Astrocyte (in vitro differentiated cells and primary cell): ENCODE measurements around the gene EOGT. TPM values are rescaled to one million over a fixed set of nuclear protein-coding genes. Genes with fewer than 3 reads are reported as not detected.

Experiments used
- DNase-seq: peaks from one replicate; pipeline ENCODE4 v3.0.0-alpha.2; 2010; ENCODE audit warnings: low read depth
- FAIRE-seq: peaks from 2 replicates; lab custom pipeline; 2011; peaks lifted over from hg19 to GRCh38; lab: Jason Lieb, UNC
- H2AFZ ChIP-seq: 2 replicates; pipeline ENCODE4 v1.6.0; 2012; ENCODE audit warnings: low read depth, low read length, inconsistent platforms
- H3K27ac ChIP-seq: 2 replicates; pipeline ENCODE4 v1.5.1; 2011; ENCODE audit warnings: low read depth, low read length, inconsistent platforms
- H3K27me3 ChIP-seq: 2 replicates; pipeline ENCODE4 v1.6.0; 2011; ENCODE audit warnings: low read length, inconsistent platforms; ENCODE audit not compliant: insufficient read depth
- H3K36me3 ChIP-seq: 2 replicates; pipeline ENCODE4 v1.5.1; 2011; ENCODE audit warnings: low read length, inconsistent platforms; ENCODE audit not compliant: insufficient read depth
- H3K4me1 ChIP-seq: 2 replicates; pipeline ENCODE4 v1.5.1; 2011; ENCODE audit warnings: low read length, inconsistent platforms; ENCODE audit not compliant: insufficient read depth
- H3K4me2 ChIP-seq: 2 replicates; pipeline ENCODE4 v1.6.0; 2012; ENCODE audit warnings: low read length, inconsistent platforms
- H3K4me3 ChIP-seq: 2 replicates; pipeline ENCODE4 v1.5.1; 2011; ENCODE audit warnings: low read depth, mild to moderate bottlenecking, low read length, inconsistent platforms; ENCODE audit not compliant: insufficient read depth
- H3K79me2 ChIP-seq: 2 replicates; pipeline ENCODE4 v1.6.0; 2012; ENCODE audit warnings: mild to moderate bottlenecking, low read length, inconsistent platforms; ENCODE audit not compliant: insufficient read depth
- H3K9ac ChIP-seq: 2 replicates; pipeline ENCODE4 v1.6.0; 2012; ENCODE audit warnings: mild to moderate bottlenecking, low read length, inconsistent platforms
- H3K9me3 ChIP-seq: 2 replicates; pipeline ENCODE4 v1.5.1; 2012; ENCODE audit warnings: low read depth, mild to moderate bottlenecking, low read length, inconsistent platforms; ENCODE audit not compliant: insufficient read depth
- H4K20me1 ChIP-seq: 2 replicates; pipeline ENCODE4 v1.6.0; 2012; ENCODE audit warnings: low read length, inconsistent platforms; ENCODE audit not compliant: insufficient read depth
- H3K27ac Mint-ChIP-seq: one replicate; pipeline ENCODE4 v1.8.0; 2021; ENCODE audit warnings: mild to moderate bottlenecking, mixed read lengths; ENCODE audit not compliant: unreplicated experiment
- H3K27me3 Mint-ChIP-seq: one replicate; pipeline ENCODE4 v1.8.0; 2021; ENCODE audit warnings: low read depth, mixed read lengths; ENCODE audit not compliant: unreplicated experiment
- H3K36me3 Mint-ChIP-seq: one replicate; pipeline ENCODE4 v1.8.0; 2021; ENCODE audit warnings: low read depth, mixed read lengths; ENCODE audit not compliant: unreplicated experiment
- H3K4me1 Mint-ChIP-seq: one replicate; pipeline ENCODE4 v1.8.0; 2021; ENCODE audit warnings: low read depth, mixed read lengths; ENCODE audit not compliant: unreplicated experiment
- H3K4me3 Mint-ChIP-seq: one replicate; pipeline ENCODE4 v1.8.0; 2021; ENCODE audit warnings: mild to moderate bottlenecking, moderate library complexity, mixed read lengths; ENCODE audit not compliant: unreplicated experiment
- H3K9me3 Mint-ChIP-seq: one replicate; pipeline ENCODE4 v1.8.0; 2021; ENCODE audit warnings: mild to moderate bottlenecking, mixed read lengths; ENCODE audit not compliant: unreplicated experiment
- CTCF ChIP-seq: IDR thresholded peaks from 2 replicates; pipeline ENCODE4 v1.5.1; 2011; ENCODE audit warnings: low read depth, mild to moderate bottlenecking, inconsistent platforms, low read length, moderate library complexity; ENCODE audit not compliant: insufficient read depth
- EZH2 ChIP-seq: IDR thresholded peaks from 2 replicates; pipeline ENCODE4 v1.6.1; 2012; ENCODE audit warnings: mild to moderate bottlenecking, low read length, inconsistent platforms; ENCODE audit not compliant: insufficient read depth
- total RNA-seq: library from RNA; stranded (reverse); gene quantifications from 2 replicates; pipeline ENCODE4 v1.2.1, GENCODE V29; 2021

EOGT gene
- total RNA-seq, 1 donor from 2014 or later = 32.3 TPM

- FAIRE-seq = peak; percentile 52
- peaks cover 49% of the 10 kb centered on the region for H3K36me3 ChIP-seq
- Mint-ChIP-seq H3K36me3 (peaks cover 18% of the 10 kb centered on the region), H3K4me3 (no peak overlapping the region), H3K27ac (peak overlapping the region; percentile 62), H3K9me3 (no peaks in the 10 kb centered on the region), H3K27me3 (no peaks in the 10 kb centered on the region), H3K4me1 (peaks cover 11% of the 10 kb centered on the region)
- H2AFZ ChIP-seq = no peak overlapping the region
- H3K79me2 ChIP-seq = peaks cover 19% of the 10 kb centered on the region
- H3K27ac ChIP-seq = peak overlapping the region; percentile 58
- H4K20me1 ChIP-seq = peaks cover 17% of the 10 kb centered on the region
- no peak overlapping the region for H3K4me3 ChIP-seq
- H3K27me3 ChIP-seq = no peaks in the 10 kb centered on the region
- TF ChIP-seq EZH2 (no peak), CTCF (no peak)
- peak overlapping the region; percentile 37 for H3K4me2 ChIP-seq
- H3K9ac ChIP-seq = no peak overlapping the region
- H3K9me3 ChIP-seq = no peaks in the 10 kb centered on the region
- DNase-seq = no peak
- peaks cover 8% of the 10 kb centered on the region for H3K4me1 ChIP-seq
Observed at GRCh38 chr3:69033470-69033869, 20.0 kb upstream of the EOGT start.

- no peak overlapping the region for H3K4me3 ChIP-seq
- no peak overlapping the region for H2AFZ ChIP-seq
- H3K36me3 ChIP-seq = peaks cover 45% of the 10 kb centered on the region
- no peak for TF ChIP-seq CTCF
- TF ChIP-seq EZH2 = no peak
- H3K27ac Mint-ChIP-seq = peak overlapping the region; percentile 27
- no peaks in the 10 kb centered on the region for H3K9me3 Mint-ChIP-seq
- H3K27ac ChIP-seq = peak overlapping the region; percentile 29
- no peaks in the 10 kb centered on the region for H3K9me3 ChIP-seq
- FAIRE-seq (no peak), DNase-seq (no peak)
- H3K27me3 Mint-ChIP-seq = no peaks in the 10 kb centered on the region
- peaks cover 17% of the 10 kb centered on the region for H4K20me1 ChIP-seq
- no peaks in the 10 kb centered on the region for H3K27me3 ChIP-seq
- peaks cover 19% of the 10 kb centered on the region for H3K79me2 ChIP-seq
- peak overlapping the region; percentile 25 for H3K9ac ChIP-seq
- H3K36me3 Mint-ChIP-seq = peaks cover 19% of the 10 kb centered on the region
- peaks cover 11% of the 10 kb centered on the region for H3K4me1 Mint-ChIP-seq
- H3K4me2 ChIP-seq = no peak overlapping the region
- H3K4me3 Mint-ChIP-seq = no peak overlapping the region
- H3K4me1 ChIP-seq = peaks cover 8% of the 10 kb centered on the region
Observed at GRCh38 chr3:69032737-69033136, 19.3 kb upstream of the EOGT start.

GRCh38 chr3:69032142-69032541 lies 18.7 kb upstream of the EOGT start:
- Histone ChIP-seq H3K4me2 (no peak overlapping the region), H3K79me2 (peaks cover 19% of the 10 kb centered on the region), H2AFZ (no peak overlapping the region), H3K27me3 (no peaks in the 10 kb centered on the region), H3K9me3 (no peaks in the 10 kb centered on the region), H3K27ac (peak overlapping the region; percentile 29), H3K4me3 (no peak overlapping the region), H3K4me1 (peaks cover 8% of the 10 kb centered on the region), H3K9ac (peak overlapping the region; percentile 38), H4K20me1 (peaks cover 17% of the 10 kb centered on the region), H3K36me3 (peaks cover 49% of the 10 kb centered on the region)
- Mint-ChIP-seq H3K27me3 (no peaks in the 10 kb centered on the region), H3K4me1 (peaks cover 11% of the 10 kb centered on the region), H3K36me3 (peaks cover 20% of the 10 kb centered on the region), H3K9me3 (no peaks in the 10 kb centered on the region), H3K4me3 (no peak overlapping the region), H3K27ac (peak overlapping the region; percentile 42)
- DNase-seq (peak; percentile 44), FAIRE-seq (peak; percentile 13)
- no peak for TF ChIP-seq CTCF
- TF ChIP-seq EZH2 = no peak
